ENCODE data around the gene PES1. TPM values are rescaled to one million over a fixed set of nuclear protein-coding genes. Genes with fewer than 3 reads are reported as not detected.

The PES1 gene
- total RNA-seq, 1 donor from 2014 or later, result 47.0 TPM

GRCh38 chr22:30612789-30613188, 21.1 kb upstream of the PES1 start:
- intact Hi-C loops (cut with DNase I), result no loop called here
- DNase-seq (no peak), ATAC-seq (no peak)
- Histone ChIP-seq H3K36me3 (peaks cover 48% of the 10 kb centered on the region), H3K27me3 (ENCODE audit: low read depth) (no peaks in the 10 kb centered on the region), H3K9me3 (no peaks in the 10 kb centered on the region), H3K27ac (no peak overlapping the region), H3K4me3 (no peak overlapping the region), H3K4me1 (peaks cover 21% of the 10 kb centered on the region)
- TF ChIP-seq CTCF (IDR thresholded peaks at IDR 0.05), result no peak

GRCh38 chr22:30611197-30611596, 19.5 kb upstream of the PES1 start:
- intact Hi-C loops (cut with DNase I), result no loop called here

GRCh38 chr22:30610299-30610698, 18.6 kb upstream of the PES1 start:
- peak; percentile 18 to 34 for ATAC-seq
- TF ChIP-seq CTCF (IDR thresholded peaks at IDR 0.05), result no peak
- H3K9me3 ChIP-seq, result no peaks in the 10 kb centered on the region
- peak overlapping the region; percentile 86 for H3K27ac ChIP-seq
- H3K27me3 ChIP-seq (ENCODE audit: low read depth), result no peaks in the 10 kb centered on the region
- peaks cover 38% of the 10 kb centered on the region for H3K4me1 ChIP-seq
- no peak overlapping the region for H3K4me3 ChIP-seq
- intact Hi-C loops (cut with DNase I), result no loop called here
- H3K36me3 ChIP-seq, result peaks cover 34% of the 10 kb centered on the region
- peak; percentile 75 for DNase-seq

More at GRCh38 chr22:30611197-30611596, 19.5 kb upstream of the PES1 start:
- DNase-seq (no peak), ATAC-seq (no peak)
- no peaks in the 10 kb centered on the region for H3K27me3 ChIP-seq (ENCODE audit: low read depth)
- peaks cover 29% of the 10 kb centered on the region for H3K4me1 ChIP-seq
- H3K4me3 ChIP-seq, result no peak overlapping the region
- no peak for TF ChIP-seq CTCF (IDR thresholded peaks at IDR 0.05)
- no peak overlapping the region for H3K27ac ChIP-seq
- no peaks in the 10 kb centered on the region for H3K9me3 ChIP-seq
- H3K36me3 ChIP-seq, result peaks cover 34% of the 10 kb centered on the region

GRCh38 chr22:30609260-30610185, 17.8 kb upstream of the PES1 start:
- no peak for TF ChIP-seq CTCF (IDR thresholded peaks at IDR 0.05)
- intact Hi-C loops (cut with DNase I), result no loop called here
- Histone ChIP-seq H3K4me3 (peak overlapping the region; percentile 17), H3K27ac (peak overlapping the region; percentile 86), H3K27me3 (ENCODE audit: low read depth) (no peaks in the 10 kb centered on the region), H3K4me1 (peaks cover 43% of the 10 kb centered on the region), H3K9me3 (no peaks in the 10 kb centered on the region), H3K36me3 (peaks cover 34% of the 10 kb centered on the region)
- DNase-seq, result no peak
- ATAC-seq, result peak; percentile 61 to 67

- Histone ChIP-seq H3K4me3 (peak overlapping the region; percentile 79), H3K36me3 (peaks cover 22% of the 10 kb centered on the region), H3K4me1 (peaks cover 43% of the 10 kb centered on the region), H3K27ac (peak overlapping the region; percentile 86), H3K27me3 (ENCODE audit: low read depth) (no peaks in the 10 kb centered on the region), H3K9me3 (no peaks in the 10 kb centered on the region)
- no peak for TF ChIP-seq CTCF (IDR thresholded peaks at IDR 0.05)
- ATAC-seq (no peak), DNase-seq (no peak)
- intact Hi-C loops (cut with DNase I), result no loop called here
Measured at GRCh38 chr22:30607939-30608338, 16.2 kb upstream of the PES1 start.

Data from lower lobe of right lung (tissue), 2 donors.